ENCODE measurements around the gene C19orf33.

Gene C19orf33

DNA sequence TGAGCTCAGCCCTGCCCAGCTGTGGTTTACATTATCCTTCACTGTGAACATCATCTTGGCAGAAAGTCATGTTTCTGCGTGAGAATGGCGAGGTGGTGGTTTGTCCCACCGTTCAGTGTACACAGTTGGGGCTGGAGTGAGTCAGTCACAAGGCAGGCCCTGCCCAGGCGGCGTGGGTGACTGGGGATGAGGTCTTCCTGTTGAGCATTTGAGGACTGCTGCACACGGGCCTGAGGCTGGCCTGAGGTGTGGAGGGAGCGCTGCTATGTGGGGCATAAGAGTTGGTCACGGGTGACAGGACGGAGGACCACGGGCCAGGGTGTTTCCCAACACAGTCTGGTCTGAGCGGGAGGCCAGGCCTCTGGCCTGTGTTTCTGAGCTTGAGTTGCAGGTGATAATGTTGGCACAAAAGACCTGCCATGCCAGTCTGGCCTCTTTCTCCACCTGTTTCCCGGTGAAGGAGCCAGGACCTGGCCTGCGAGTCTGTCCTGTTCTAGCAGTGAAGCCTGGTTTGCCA, 13.4 kb upstream of the C19orf33 start:
- H3K27ac Mint-ChIP-seq: no peak overlapping the region
- no peak overlapping the region for H3K4me3 Mint-ChIP-seq
- H3K9me3 Mint-ChIP-seq: no peaks in the 10 kb centered on the region
- no peaks in the 10 kb centered on the region for H3K4me1 Mint-ChIP-seq (ENCODE audit: low read depth)
- no peak for DNase-seq
- H3K36me3 Mint-ChIP-seq (ENCODE audit: low read depth): peaks cover 28% of the 10 kb centered on the region
- H3K27me3 Mint-ChIP-seq: no peaks in the 10 kb centered on the region

- no peak overlapping the region for H3K27ac Mint-ChIP-seq
- no peak for DNase-seq
- no peaks in the 10 kb centered on the region for H3K4me1 Mint-ChIP-seq (ENCODE audit: low read depth)
- no peaks in the 10 kb centered on the region for H3K9me3 Mint-ChIP-seq
- peaks cover 27% of the 10 kb centered on the region for H3K36me3 Mint-ChIP-seq (ENCODE audit: low read depth)
- H3K4me3 Mint-ChIP-seq: no peak overlapping the region
- H3K27me3 Mint-ChIP-seq: no peaks in the 10 kb centered on the region
Measured at GRCh38 chr19:38291855-38292254, 12.2 kb upstream of the C19orf33 start.

- Mint-ChIP-seq H3K27ac (no peak overlapping the region), H3K27me3 (no peaks in the 10 kb centered on the region), H3K9me3 (no peaks in the 10 kb centered on the region), H3K36me3 (ENCODE audit: low read depth) (peaks cover 27% of the 10 kb centered on the region), H3K4me3 (no peak overlapping the region), H3K4me1 (ENCODE audit: low read depth) (no peaks in the 10 kb centered on the region)
- no peak for DNase-seq
Measured at GRCh38 chr19:38293281-38293680, 10.8 kb upstream of the C19orf33 start.

GRCh38 chr19:38294090-38294489, 10.0 kb upstream of the C19orf33 start:
- H3K27me3 Mint-ChIP-seq: no peaks in the 10 kb centered on the region
- H3K36me3 Mint-ChIP-seq (ENCODE audit: low read depth): peaks cover 23% of the 10 kb centered on the region
- no peak overlapping the region for H3K27ac Mint-ChIP-seq
- DNase-seq: no peak
- H3K4me1 Mint-ChIP-seq (ENCODE audit: low read depth): no peaks in the 10 kb centered on the region
- no peak overlapping the region for H3K4me3 Mint-ChIP-seq
- H3K9me3 Mint-ChIP-seq: no peaks in the 10 kb centered on the region

DNA sequence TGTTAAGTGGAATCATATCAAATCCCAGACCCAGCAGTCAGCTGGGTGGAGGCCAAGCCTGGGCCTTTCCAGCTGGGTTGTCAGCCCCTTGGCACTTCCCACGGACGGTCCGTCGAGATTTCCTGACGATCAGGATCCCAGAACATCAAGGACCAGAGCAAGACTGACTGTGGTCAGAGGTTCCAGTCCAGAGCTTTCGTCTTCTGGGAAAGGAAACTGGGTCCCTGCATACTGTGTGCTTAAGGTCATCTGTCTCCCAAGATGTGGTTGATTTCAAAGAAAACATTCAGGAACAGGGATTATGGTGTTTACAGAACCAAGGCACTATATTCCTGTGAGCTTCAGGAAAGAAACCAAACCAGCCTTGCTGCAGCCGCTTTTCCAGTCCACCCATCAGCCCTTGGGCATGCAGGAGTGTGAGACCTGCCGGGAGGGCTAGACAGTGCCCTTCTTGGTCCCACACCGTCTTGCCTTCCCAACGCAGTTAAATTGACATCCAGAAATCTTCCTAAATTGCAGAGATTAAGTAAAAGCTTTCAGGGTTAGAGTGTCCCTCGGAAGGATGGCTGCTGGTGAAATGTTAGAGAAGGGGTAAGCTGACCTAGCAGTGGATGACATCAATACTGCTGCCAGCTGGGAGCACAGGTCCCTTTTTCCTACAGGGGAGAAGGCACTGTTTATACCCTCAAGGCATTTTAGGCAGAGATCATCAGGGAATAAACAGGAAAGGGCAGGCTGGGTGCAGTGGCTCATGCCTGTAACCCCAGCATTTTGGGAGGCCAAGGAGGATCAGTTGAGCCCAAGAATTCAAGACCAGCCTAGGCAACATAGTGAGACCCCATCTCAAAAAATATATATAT, 5.0 kb upstream of the C19orf33 start:
- Mint-ChIP-seq H3K4me1 (ENCODE audit: low read depth) (no peaks in the 10 kb centered on the region), H3K27ac (no peak overlapping the region), H3K4me3 (no peak overlapping the region), H3K36me3 (ENCODE audit: low read depth) (peaks cover 4% of the 10 kb centered on the region), H3K9me3 (no peaks in the 10 kb centered on the region), H3K27me3 (no peaks in the 10 kb centered on the region)
- DNase-seq: no peak

DNA sequence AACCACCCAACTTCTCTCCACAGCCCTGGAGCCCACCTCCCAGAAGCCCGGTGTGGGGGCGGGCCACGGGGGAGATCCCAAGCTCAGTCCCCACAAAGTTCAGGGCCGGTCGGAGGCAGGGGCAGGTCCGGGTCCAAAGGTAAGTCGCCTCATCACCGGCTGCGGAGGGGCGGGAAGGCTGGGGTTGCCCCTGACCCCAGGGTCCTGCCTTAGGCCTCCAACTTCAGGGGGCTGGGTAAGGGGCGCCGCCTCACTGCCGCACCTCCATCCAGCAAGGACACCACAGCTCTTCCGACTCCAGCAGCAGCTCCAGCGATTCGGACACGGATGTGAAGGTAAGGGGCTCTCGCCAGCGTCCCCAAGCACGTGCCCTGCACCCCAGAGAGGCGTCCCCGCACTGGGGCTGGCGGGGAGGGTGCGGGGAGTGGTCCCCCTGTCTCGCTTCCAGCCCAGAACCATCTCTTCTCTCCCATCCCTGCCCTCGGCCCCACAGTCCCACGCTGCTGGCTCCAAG, 358 bp downstream of the C19orf33 start:
- no peak overlapping the region for H3K4me3 Mint-ChIP-seq
- no peak overlapping the region for H3K27ac Mint-ChIP-seq
- H3K36me3 Mint-ChIP-seq (ENCODE audit: low read depth): peaks cover 39% of the 10 kb centered on the region
- DNase-seq: no peak
- no peaks in the 10 kb centered on the region for H3K4me1 Mint-ChIP-seq (ENCODE audit: low read depth)
- H3K9me3 Mint-ChIP-seq: no peaks in the 10 kb centered on the region
- H3K27me3 Mint-ChIP-seq: no peaks in the 10 kb centered on the region

- no peak for DNase-seq
- Mint-ChIP-seq H3K27me3 (no peaks in the 10 kb centered on the region), H3K4me3 (no peak overlapping the region), H3K4me1 (ENCODE audit: low read depth) (no peaks in the 10 kb centered on the region), H3K36me3 (ENCODE audit: low read depth) (peaks cover 41% of the 10 kb centered on the region), H3K9me3 (no peaks in the 10 kb centered on the region), H3K27ac (no peak overlapping the region)
Measured at GRCh38 chr19:38304866-38305429, 897 bp downstream of the C19orf33 start.

- Mint-ChIP-seq H3K4me3 (no peak overlapping the region), H3K27me3 (no peaks in the 10 kb centered on the region), H3K4me1 (ENCODE audit: low read depth) (no peaks in the 10 kb centered on the region), H3K9me3 (no peaks in the 10 kb centered on the region), H3K36me3 (ENCODE audit: low read depth) (peaks cover 41% of the 10 kb centered on the region), H3K27ac (no peak overlapping the region)
- DNase-seq: no peak
Measured at GRCh38 chr19:38306236-38306635, 2.2 kb downstream of the C19orf33 start.

- Mint-ChIP-seq H3K9me3 (no peaks in the 10 kb centered on the region), H3K27me3 (no peaks in the 10 kb centered on the region), H3K27ac (no peak overlapping the region), H3K36me3 (ENCODE audit: low read depth) (peaks cover 43% of the 10 kb centered on the region), H3K4me3 (no peak overlapping the region), H3K4me1 (ENCODE audit: low read depth) (peaks cover 1% of the 10 kb centered on the region)
- DNase-seq: no peak
Measured at GRCh38 chr19:38307076-38307475, 3.0 kb downstream of the C19orf33 start.

- H3K4me1 Mint-ChIP-seq (ENCODE audit: low read depth): peaks cover 4% of the 10 kb centered on the region
- no peaks in the 10 kb centered on the region for H3K9me3 Mint-ChIP-seq
- no peak for DNase-seq
- peaks cover 43% of the 10 kb centered on the region for H3K36me3 Mint-ChIP-seq (ENCODE audit: low read depth)
- no peak overlapping the region for H3K4me3 Mint-ChIP-seq
- no peaks in the 10 kb centered on the region for H3K27me3 Mint-ChIP-seq
- H3K27ac Mint-ChIP-seq: no peak overlapping the region
Measured at GRCh38 chr19:38307597-38307996, 3.5 kb downstream of the C19orf33 start.

DNA sequence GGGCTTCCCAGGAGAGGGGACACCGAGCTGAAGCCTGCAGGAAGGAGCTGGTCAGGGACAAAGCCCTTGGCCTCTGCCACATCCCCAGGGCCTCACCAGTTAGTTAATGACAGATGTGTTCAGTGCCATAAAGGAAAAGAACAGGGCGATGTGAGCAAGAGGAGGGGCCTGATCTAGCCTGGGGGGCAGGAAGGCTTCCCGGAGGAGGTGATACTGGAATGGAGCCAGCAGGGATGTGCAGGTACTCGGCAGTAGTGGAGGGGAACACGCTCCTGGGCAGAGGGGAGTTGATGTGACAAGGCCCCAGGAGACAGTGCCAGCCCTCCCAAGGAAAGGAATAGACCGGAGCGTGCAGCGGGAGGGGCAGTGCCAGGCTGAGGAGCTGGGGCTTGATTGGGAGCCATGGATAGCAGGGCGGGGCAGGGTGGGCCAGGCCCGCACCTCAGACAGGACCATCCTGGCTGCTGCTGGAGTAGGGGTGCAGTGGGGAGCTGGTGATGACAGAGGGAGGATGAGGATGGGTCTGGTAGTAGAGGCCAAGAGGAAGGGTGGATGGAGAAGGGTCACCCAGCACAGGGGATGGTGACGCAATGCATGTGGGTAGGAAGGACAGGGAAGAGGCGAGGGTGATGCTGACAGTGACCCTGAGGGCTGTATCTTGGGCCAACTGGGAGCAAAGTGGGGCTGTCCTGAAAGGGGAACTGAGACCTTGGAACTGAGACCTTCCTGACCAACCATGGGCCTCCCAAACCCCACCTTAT, 4.1 kb downstream of the C19orf33 start:
- Mint-ChIP-seq H3K27me3 (no peaks in the 10 kb centered on the region), H3K27ac (no peak overlapping the region), H3K36me3 (ENCODE audit: low read depth) (peaks cover 43% of the 10 kb centered on the region), H3K4me3 (no peak overlapping the region), H3K9me3 (no peaks in the 10 kb centered on the region), H3K4me1 (ENCODE audit: low read depth) (peaks cover 5% of the 10 kb centered on the region)
- no peak for DNase-seq

- DNase-seq: no peak
Measured at GRCh38 chr19:38308926-38309614, 5.0 kb downstream of the C19orf33 start.

DNA sequence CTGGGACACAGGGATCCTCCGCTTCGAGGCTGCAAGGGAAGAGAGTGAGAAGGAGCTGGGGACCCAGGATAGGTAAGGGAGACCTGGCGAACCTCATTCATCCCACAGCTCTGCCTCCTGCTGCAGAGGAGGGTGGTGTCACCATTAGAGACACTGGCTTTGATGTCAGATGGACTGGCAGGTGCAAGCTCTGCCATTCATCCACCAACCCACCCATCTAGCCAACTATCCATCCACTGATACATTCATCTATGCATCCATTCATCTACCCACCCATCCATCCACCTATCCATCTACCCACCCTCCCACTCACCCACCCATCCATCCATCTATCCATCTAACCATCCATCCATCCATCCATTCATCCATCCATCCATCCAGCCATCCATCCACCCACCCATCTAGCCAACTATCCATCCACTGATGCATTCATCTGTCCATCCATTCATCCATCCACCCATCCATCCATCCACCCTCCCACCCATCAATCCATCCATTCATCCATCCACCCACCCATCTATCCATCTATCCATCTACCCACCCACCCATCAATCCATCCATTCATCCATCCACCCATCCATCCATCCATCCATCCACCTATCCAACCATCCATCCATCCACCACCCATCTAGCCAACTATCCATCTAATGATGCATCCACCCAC, 5.7 kb downstream of the C19orf33 start:
- Mint-ChIP-seq H3K9me3 (no peaks in the 10 kb centered on the region), H3K36me3 (ENCODE audit: low read depth) (peaks cover 42% of the 10 kb centered on the region), H3K4me3 (no peak overlapping the region), H3K27me3 (no peaks in the 10 kb centered on the region), H3K27ac (no peak overlapping the region), H3K4me1 (ENCODE audit: low read depth) (peaks cover 11% of the 10 kb centered on the region)
- DNase-seq: no peak

More at GRCh38 chr19:38308926-38309614, 5.0 kb downstream of the C19orf33 start:
- Mint-ChIP-seq H3K27me3 (no peaks in the 10 kb centered on the region), H3K27ac (no peak overlapping the region), H3K4me3 (no peak overlapping the region), H3K4me1 (ENCODE audit: low read depth) (peaks cover 9% of the 10 kb centered on the region), H3K36me3 (ENCODE audit: low read depth) (peaks cover 42% of the 10 kb centered on the region), H3K9me3 (no peaks in the 10 kb centered on the region)

DNA sequence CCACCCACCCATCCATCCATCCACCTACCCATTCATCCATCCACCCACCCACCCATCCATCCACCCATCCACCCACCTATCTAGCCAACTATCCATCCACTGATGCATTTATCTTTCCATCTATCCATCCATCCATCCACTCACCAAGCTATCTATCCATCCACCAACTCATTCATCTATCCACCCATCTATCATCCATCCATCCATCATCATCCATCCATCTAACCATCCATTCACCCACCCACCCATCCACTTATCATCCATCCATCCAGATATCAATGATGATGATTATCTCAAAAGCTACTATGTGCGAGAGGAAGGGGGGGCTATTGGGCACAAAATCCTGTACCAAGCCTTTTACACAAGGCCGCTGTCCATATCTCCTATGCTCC, 6.2 kb downstream of the C19orf33 start:
- H3K36me3 Mint-ChIP-seq (ENCODE audit: low read depth): peaks cover 44% of the 10 kb centered on the region
- no peaks in the 10 kb centered on the region for H3K9me3 Mint-ChIP-seq
- no peak overlapping the region for H3K27ac Mint-ChIP-seq
- DNase-seq: no peak
- no peaks in the 10 kb centered on the region for H3K27me3 Mint-ChIP-seq
- H3K4me3 Mint-ChIP-seq: no peak overlapping the region
- peaks cover 14% of the 10 kb centered on the region for H3K4me1 Mint-ChIP-seq (ENCODE audit: low read depth)
